ENCODE data around the gene PROX2. TPM values are rescaled to one million over a fixed set of nuclear protein-coding genes. Genes with fewer than 3 reads are reported as not detected.

Gene PROX2
- total RNA-seq, 4 donors from 2014 or later = not detected

DNA sequence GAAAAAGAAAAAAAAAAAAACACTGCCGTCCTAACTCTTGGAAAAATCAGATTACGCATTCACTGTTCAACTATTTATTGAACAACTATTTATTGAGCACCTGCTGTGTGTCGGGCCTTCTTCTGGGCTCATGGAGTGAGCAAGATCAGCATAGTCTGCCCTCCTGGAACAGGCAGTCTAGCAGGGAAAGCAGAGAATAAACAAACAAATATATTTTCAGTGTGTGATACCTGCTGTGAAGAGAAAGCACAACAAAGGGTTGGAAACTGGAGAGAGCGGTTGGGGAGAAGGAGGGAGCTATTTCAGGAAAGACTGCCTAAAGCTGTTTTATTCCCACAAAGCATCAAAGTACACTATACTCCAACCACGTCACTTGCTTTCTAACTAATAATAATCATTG lies 10.8 kb downstream of the PROX2 start:
- in situ Hi-C loops (cut with MboI; ENCODE audit: low sequenced_read_pairs in 4 of 4) = no loop called here
- no peak for DNase-seq
- no peaks in the 10 kb centered on the region for H3K27me3 ChIP-seq
- no peak overlapping the region for H3K4me3 ChIP-seq
- TF ChIP-seq, protein P1, sequence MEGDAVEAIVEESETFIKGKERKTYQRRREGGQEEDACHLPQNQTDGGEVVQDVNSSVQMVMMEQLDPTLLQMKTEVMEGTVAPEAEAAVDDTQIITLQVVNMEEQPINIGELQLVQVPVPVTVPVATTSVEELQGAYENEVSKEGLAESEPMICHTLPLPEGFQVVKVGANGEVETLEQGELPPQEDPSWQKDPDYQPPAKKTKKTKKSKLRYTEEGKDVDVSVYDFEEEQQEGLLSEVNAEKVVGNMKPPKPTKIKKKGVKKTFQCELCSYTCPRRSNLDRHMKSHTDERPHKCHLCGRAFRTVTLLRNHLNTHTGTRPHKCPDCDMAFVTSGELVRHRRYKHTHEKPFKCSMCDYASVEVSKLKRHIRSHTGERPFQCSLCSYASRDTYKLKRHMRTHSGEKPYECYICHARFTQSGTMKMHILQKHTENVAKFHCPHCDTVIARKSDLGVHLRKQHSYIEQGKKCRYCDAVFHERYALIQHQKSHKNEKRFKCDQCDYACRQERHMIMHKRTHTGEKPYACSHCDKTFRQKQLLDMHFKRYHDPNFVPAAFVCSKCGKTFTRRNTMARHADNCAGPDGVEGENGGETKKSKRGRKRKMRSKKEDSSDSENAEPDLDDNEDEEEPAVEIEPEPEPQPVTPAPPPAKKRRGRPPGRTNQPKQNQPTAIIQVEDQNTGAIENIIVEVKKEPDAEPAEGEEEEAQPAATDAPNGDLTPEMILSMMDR (IDR thresholded peaks at IDR 0.05 in 4 of 5, conservative IDR thresholded peaks at IDR 0.05 in 1 of 5) = no peak
- TF ChIP-seq POLR2A (IDR thresholded peaks at IDR 0.05) = no peak
- intact Hi-C loops (cut with DNase I; ENCODE audit: low total_unique reads) = no loop called here
- H3K9me3 ChIP-seq = no peaks in the 10 kb centered on the region
- H3K27ac ChIP-seq = no peak overlapping the region
- no peak for ATAC-seq
- no peaks in the 10 kb centered on the region for H3K36me3 ChIP-seq
- peaks cover 6 to 9% of the 10 kb centered on the region in 2 donors for H3K4me1 ChIP-seq

GRCh38 chr14:74864198-74864597 lies 11.7 kb downstream of the PROX2 start:
- no peak overlapping the region for H3K4me3 ChIP-seq
- H3K27ac ChIP-seq = no peak overlapping the region
- H3K27me3 ChIP-seq = no peaks in the 10 kb centered on the region
- no peaks in the 10 kb centered on the region for H3K36me3 ChIP-seq
- intact Hi-C loops (cut with DNase I; ENCODE audit: low total_unique reads) = no loop called here
- in situ Hi-C loops (cut with MboI; ENCODE audit: low sequenced_read_pairs in 4 of 4) = loop anchor here in 2 of 4 donors (5.0 kb wide), 2 partner anchors 33 to 38 kb away; no protein-coding TSS in a partner anchor
- DNase-seq (no peak), ATAC-seq (no peak)
- H3K9me3 ChIP-seq = no peaks in the 10 kb centered on the region
- TF ChIP-seq, protein P1 (IDR thresholded peaks at IDR 0.05 in 4 of 5, conservative IDR thresholded peaks at IDR 0.05 in 1 of 5) = no peak
- no peak for TF ChIP-seq POLR2A (IDR thresholded peaks at IDR 0.05)
- H3K4me1 ChIP-seq = peaks cover 6 to 9% of the 10 kb centered on the region in 2 donors

- intact Hi-C loops (cut with DNase I; ENCODE audit: low total_unique reads) (no loop called here), in situ Hi-C loops (cut with MboI; ENCODE audit: low sequenced_read_pairs in 4 of 4) (loop anchor here in 2 of 4 donors (5.0 kb wide), 2 partner anchors 34 to 39 kb away; no protein-coding TSS in a partner anchor)
- Histone ChIP-seq H3K27ac (no peak overlapping the region), H3K27me3 (no peaks in the 10 kb centered on the region), H3K4me1 (peaks cover 6 to 9% of the 10 kb centered on the region in 2 donors), H3K9me3 (no peaks in the 10 kb centered on the region), H3K4me3 (no peak overlapping the region), H3K36me3 (no peaks in the 10 kb centered on the region)
- TF ChIP-seq, protein P1 (IDR thresholded peaks at IDR 0.05 in 4 of 5, conservative IDR thresholded peaks at IDR 0.05 in 1 of 5) = no peak
- TF ChIP-seq POLR2A (IDR thresholded peaks at IDR 0.05) = no peak
- ATAC-seq (no peak), DNase-seq (no peak)
These were observed 12.7 kb downstream of the PROX2 start for GRCh38 chr14:74863274-74863673.

DNA sequence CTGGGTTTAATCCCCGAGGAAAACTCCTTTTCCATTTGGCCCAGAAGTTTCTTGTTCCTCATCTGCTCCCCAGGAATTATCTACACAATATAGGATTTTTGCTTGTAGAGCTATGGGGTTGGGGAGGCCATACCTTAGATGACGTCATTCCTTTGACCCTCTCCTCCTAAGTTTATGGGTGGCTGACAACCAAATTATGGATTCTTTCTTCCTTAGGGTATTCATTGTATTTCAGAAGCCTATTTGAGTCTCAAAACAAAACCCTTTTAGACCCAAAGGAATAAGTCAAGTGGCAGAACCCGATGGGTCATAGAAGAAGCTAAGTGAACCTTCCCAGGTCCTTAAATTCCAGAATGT lies 14.2 kb downstream of the PROX2 start:
- Histone ChIP-seq H3K4me3 (no peak overlapping the region), H3K9me3 (no peaks in the 10 kb centered on the region), H3K4me1 (peaks cover 8 to 13% of the 10 kb centered on the region in 2 donors), H3K36me3 (no peaks in the 10 kb centered on the region), H3K27ac (no peak overlapping the region), H3K27me3 (no peaks in the 10 kb centered on the region)
- no peak for TF ChIP-seq POLR2A (IDR thresholded peaks at IDR 0.05)
- TF ChIP-seq, protein P1 (IDR thresholded peaks at IDR 0.05 in 4 of 5, conservative IDR thresholded peaks at IDR 0.05 in 1 of 5) = no peak
- ATAC-seq (no peak), DNase-seq (no peak)
- in situ Hi-C loops (cut with MboI; ENCODE audit: low sequenced_read_pairs in 4 of 4) (loop anchor here in 2 of 4 donors (5.0 kb wide), 2 partner anchors 36 to 41 kb away; no protein-coding TSS in a partner anchor), intact Hi-C loops (cut with DNase I; ENCODE audit: low total_unique reads) (loop anchor here (1.0 to 2.0 kb wide), 2 partner anchors 21 to 44 kb away; no protein-coding TSS in a partner anchor)
